NCI-H2196 treated with DMSO at 0.1 percent for 48 hours (cell line): ENCODE results near the gene ZNF845.
A peak's percentile ranks its signal among the peaks of the same experiment; 100 is the strongest.
"Not testable (repeated sequence)": the region's sequence is repeated elsewhere in the genome, so short reads cannot be mapped to it uniquely, and the experiment has no call there.

ENCODE experiments used
- DNase-seq: peaks from one replicate; lab custom pipeline; 2025; ENCODE audit not compliant: unreplicated experiment; lab: John Stamatoyannopoulos, UW

The ZNF845 gene

GRCh38 chr19:53374743-53375142 lies 41.2 kb downstream of the ZNF845 start:
- DNase-seq, result no peak

GRCh38 chr19:53381376-53381775 lies 47.8 kb downstream of the ZNF845 start:
- no peak for DNase-seq

GRCh38 chr19:53388168-53388567 lies 54.6 kb downstream of the ZNF845 start:
- no peak for DNase-seq

- DNase-seq, result no peak
These were observed 55.4 kb downstream of the ZNF845 start for GRCh38 chr19:53388904-53389303.

- no peak for DNase-seq
These were observed 56.0 kb downstream of the ZNF845 start for GRCh38 chr19:53389571-53389970.

GRCh38 chr19:53389978-53390377 lies 56.4 kb downstream of the ZNF845 start:
- no peak for DNase-seq

GRCh38 chr19:53394522-53394973 lies 61.0 kb downstream of the ZNF845 start:
- DNase-seq, result peak; percentile 13

GRCh38 chr19:53394974-53395839 lies 61.7 kb downstream of the ZNF845 start, which contains the start of gene ZNF765:
Gene ZNF765 (plus strand): TSS chr19:53395149. CDS start chr19:53398016, 2,867 bp downstream.
- DNase-seq, result peak; percentile 78

GRCh38 chr19:53395840-53396524 lies 62.4 kb downstream of the ZNF845 start:
- DNase-seq, result not testable (repeated sequence)

GRCh38 chr19:53396525-53396868 lies 62.9 kb downstream of the ZNF845 start:
- DNase-seq, result no peak

- DNase-seq, result not testable (repeated sequence)
These were observed 64.4 kb downstream of the ZNF845 start for GRCh38 chr19:53397918-53398317.
